ENCODE results near the gene UGT1A1. TPM values are rescaled to one million over a fixed set of nuclear protein-coding genes. Genes with fewer than 3 reads are reported as not detected.
A peak's percentile ranks its signal among the peaks of the same experiment; 100 is the strongest.

UGT1A1 gene
- not detected for total RNA-seq
- polyA plus RNA-seq = under 1 TPM in 1 of 3 donors, not detected in 2; 0.06 TPM
- long read RNA-seq, donor 1 = 0 reads
- long read RNA-seq, donor 2 = 0 reads

DNA sequence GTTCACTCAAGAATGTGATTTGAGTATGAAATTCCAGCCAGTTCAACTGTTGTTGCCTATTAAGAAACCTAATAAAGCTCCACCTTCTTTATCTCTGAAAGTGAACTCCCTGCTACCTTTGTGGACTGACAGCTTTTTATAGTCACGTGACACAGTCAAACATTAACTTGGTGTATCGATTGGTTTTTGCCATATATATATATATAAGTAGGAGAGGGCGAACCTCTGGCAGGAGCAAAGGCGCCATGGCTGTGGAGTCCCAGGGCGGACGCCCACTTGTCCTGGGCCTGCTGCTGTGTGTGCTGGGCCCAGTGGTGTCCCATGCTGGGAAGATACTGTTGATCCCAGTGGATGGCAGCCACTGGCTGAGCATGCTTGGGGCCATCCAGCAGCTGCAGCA is at the start of gene UGT1A1:
Gene UGT1A1 (plus strand): TSS at position 228 of the 400 bp plus-strand sequence. CDS start 18 bp downstream, at position 246.
- no peaks in the 10 kb centered on the region for H3K4me1 ChIP-seq
- no peaks in the 10 kb centered on the region for H3K36me3 ChIP-seq (ENCODE audit: insufficient read depth in 1 of 2, low read depth in 1 of 2)
- no peak for TF ChIP-seq CTCF (IDR thresholded peaks at IDR 0.05)
- DNase-seq (no peak), ATAC-seq (no peak)
- H3K9me3 ChIP-seq = no peaks in the 10 kb centered on the region
- H3K27ac ChIP-seq = no peak within 1 kb of the TSS
- 94 to 95% (median 94%) methylated on average over 6 of the region's 6 CpGs for WGBS, 3 donors
- intact Hi-C loops (cut with DNase I) = no loop called here
- H3K27me3 ChIP-seq (ENCODE audit: insufficient read depth in 3 of 3, low read length in 2 of 3) = peaks cover 0 to 1% (median 0%) of the 10 kb centered on the region in 3 donors
- H3K4me3 ChIP-seq = no peak within 1 kb of the TSS

DNA sequence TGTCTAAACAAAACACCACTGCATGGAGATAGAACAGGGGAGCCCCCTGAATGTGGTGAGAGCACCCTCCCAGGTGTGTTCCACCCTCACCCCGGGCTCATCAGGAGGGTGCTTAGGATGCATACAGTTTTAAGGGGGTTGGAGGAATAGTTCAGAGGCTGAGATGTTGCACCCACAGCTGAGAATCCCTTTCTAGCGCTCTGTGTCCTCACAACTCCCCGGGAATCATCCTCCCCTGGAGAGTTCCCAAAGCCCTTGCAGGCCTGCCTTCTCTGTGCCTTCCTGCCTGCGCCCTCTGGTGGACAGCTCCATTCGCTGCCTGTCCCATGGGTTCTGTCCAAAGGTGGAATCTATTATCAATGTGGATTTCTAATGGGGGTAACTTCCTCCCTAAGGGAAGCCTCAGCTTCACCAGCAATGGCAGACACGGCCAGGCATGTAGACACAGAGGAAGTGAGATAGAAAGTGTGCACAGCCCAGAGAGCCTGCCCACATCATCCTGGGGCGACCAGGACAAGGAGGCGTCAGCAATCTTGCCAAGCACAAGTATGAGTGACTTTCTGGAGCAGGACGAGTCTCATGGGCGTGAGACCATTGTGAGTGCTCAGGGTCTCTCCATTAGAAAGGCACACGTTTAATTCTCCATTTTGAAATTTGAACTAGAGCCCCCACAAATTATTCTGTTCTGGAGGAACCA is 48.6 kb upstream of the UGT1A1 start:
- intact Hi-C loops (cut with DNase I) = no loop called here
- 32 to 37% (median 32%) methylated on average over 11 of the region's 11 CpGs for WGBS, 3 donors
- no peaks in the 10 kb centered on the region for H3K36me3 ChIP-seq (ENCODE audit: insufficient read depth in 1 of 2, low read depth in 1 of 2)
- DNase-seq (peak; percentile 59 to 75), ATAC-seq (peak in 1 of 4 donors; percentile 76)
- no peak overlapping the region for H3K4me3 ChIP-seq
- no peaks in the 10 kb centered on the region for H3K9me3 ChIP-seq
- no peak overlapping the region for H3K27ac ChIP-seq
- peak; percentile 48 for TF ChIP-seq CTCF (IDR thresholded peaks at IDR 0.05)
- no peaks in the 10 kb centered on the region for H3K4me1 ChIP-seq
- no peaks in the 10 kb centered on the region for H3K27me3 ChIP-seq (ENCODE audit: insufficient read depth in 3 of 3, low read length in 2 of 3)

DNA sequence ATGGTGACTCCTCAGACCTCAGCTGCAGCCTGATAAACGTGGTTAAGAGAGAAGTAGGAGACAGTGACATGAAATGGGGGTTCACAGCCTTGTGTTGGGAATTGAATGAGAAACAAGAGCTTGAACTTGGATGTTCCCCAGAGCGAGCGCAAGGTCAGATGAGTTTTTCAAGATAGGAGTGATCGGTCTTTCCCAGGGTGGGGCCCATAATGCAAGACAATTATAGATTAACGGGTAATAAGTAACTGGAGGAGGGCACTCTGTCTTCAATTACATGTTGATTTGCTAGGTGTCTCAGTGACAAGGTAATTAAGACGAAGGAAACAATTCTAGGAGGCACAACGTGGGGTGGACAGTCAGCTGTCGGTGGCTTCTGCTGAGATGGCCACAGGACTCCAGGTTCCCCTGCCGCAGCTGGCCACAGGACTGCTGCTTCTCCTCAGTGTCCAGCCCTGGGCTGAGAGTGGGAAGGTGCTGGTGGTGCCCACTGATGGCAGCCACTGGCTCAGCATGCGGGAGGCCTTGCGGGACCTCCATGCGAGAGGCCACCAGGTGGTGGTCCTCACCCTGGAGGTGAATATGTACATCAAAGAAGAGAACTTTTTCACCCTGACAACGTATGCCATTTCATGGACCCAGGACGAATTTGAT is 47.3 kb upstream of the UGT1A1 start, which contains the start of gene UGT1A5:
Gene UGT1A5 (plus strand): TSS at position 297 of the 651 bp plus-strand sequence. CDS start 85 bp downstream, at position 382.
- ATAC-seq (no peak), DNase-seq (no peak)
- Histone ChIP-seq H3K27me3 (ENCODE audit: insufficient read depth in 3 of 3, low read length in 2 of 3) (no peaks in the 10 kb centered on the region), H3K36me3 (ENCODE audit: insufficient read depth in 1 of 2, low read depth in 1 of 2) (no peaks in the 10 kb centered on the region), H3K4me1 (no peaks in the 10 kb centered on the region), H3K9me3 (no peaks in the 10 kb centered on the region), H3K27ac (no peak within 1 kb of the TSS), H3K4me3 (no peak within 1 kb of the TSS)
- intact Hi-C loops (cut with DNase I) = no loop called here
- no peak for TF ChIP-seq CTCF (IDR thresholded peaks at IDR 0.05)
- 76 to 83% (median 80%) methylated on average over 14 of the region's 14 CpGs for WGBS, 3 donors

DNA sequence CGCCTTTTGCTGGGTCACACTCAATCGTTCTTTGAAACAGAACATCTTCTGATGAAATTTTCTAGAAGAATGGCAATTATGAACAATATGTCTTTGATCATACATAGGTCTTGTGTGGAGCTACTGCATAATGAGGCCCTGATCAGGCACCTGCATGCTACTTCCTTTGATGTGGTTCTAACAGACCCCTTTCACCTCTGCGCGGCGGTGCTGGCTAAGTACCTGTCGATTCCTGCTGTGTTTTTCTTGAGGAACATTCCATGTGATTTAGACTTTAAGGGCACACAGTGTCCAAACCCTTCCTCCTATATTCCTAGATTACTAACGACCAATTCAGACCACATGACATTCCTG is 46.8 kb upstream of the UGT1A1 start:
- DNase-seq = no peak
- Histone ChIP-seq H3K36me3 (ENCODE audit: insufficient read depth in 1 of 2, low read depth in 1 of 2) (no peaks in the 10 kb centered on the region), H3K4me1 (no peaks in the 10 kb centered on the region), H3K27me3 (ENCODE audit: insufficient read depth in 3 of 3, low read length in 2 of 3) (no peaks in the 10 kb centered on the region), H3K27ac (no peak overlapping the region), H3K4me3 (no peak overlapping the region), H3K9me3 (no peaks in the 10 kb centered on the region)
- ATAC-seq = no peak
- 73 to 85% (median 77%) methylated on average over 7 of the region's 7 CpGs for WGBS, 3 donors
- TF ChIP-seq CTCF (IDR thresholded peaks at IDR 0.05) = no peak
- intact Hi-C loops (cut with DNase I) = no loop called here

Data from psoas muscle (tissue), 8 donors.